Stomach smooth muscle (tissue), 2 donors: ENCODE data around the gene CAVIN1.
A peak's percentile ranks its signal among the peaks of the same experiment; 100 is the strongest.
"Not testable (repeated sequence)": the region's sequence is repeated elsewhere in the genome, so short reads cannot be mapped to it uniquely, and the experiment has no call there.

Experiments
- H3K27ac ChIP-seq: one replicate; pipeline ENCODE4 v1.7.0; 2013; ENCODE audit warnings: mild to moderate bottlenecking, low read length, inconsistent platforms
- H3K27me3 ChIP-seq, 2 donors: one replicate each; pipeline ENCODE4 v1.7.0; 2013; ENCODE audit warnings: low read length in 2 of 2; ENCODE audit not compliant: insufficient read depth in 2 of 2, control insufficient read depth in 1 of 2
- H3K36me3 ChIP-seq, 2 donors: one replicate each; pipeline ENCODE4 v1.7.0; 2013; ENCODE audit warnings: low read length in 2 of 2; ENCODE audit not compliant: control insufficient read depth in 2 of 2, insufficient read depth in 2 of 2
- H3K4me1 ChIP-seq: one replicate; pipeline ENCODE4 v1.7.0; 2013; ENCODE audit warnings: low read length; ENCODE audit not compliant: control insufficient read depth, insufficient read depth
- H3K4me3 ChIP-seq, 2 donors: one replicate each; pipeline ENCODE4 v1.7.0; 2013; ENCODE audit warnings: low read length in 2 of 2
- H3K9ac ChIP-seq, 2 donors: one replicate each; pipeline ENCODE4 v1.7.0; 2013; ENCODE audit warnings: low read length in 2 of 2, mild to moderate bottlenecking in 1 of 2
- H3K9me3 ChIP-seq, 2 donors: one replicate each; pipeline ENCODE4 v1.7.0; 2013; ENCODE audit warnings: low read length in 2 of 2; ENCODE audit not compliant: control insufficient read depth in 2 of 2
- donor health status: healthy.
- donor health status: Pancreatic carcinoma.

Gene CAVIN1

GRCh38 chr17:42391439-42391838, 31.6 kb downstream of the CAVIN1 start:
- H3K36me3 ChIP-seq, H3K4me1 ChIP-seq, H3K4me3 ChIP-seq, H3K9ac ChIP-seq, H3K9me3 ChIP-seq, H3K27me3 ChIP-seq, H3K27ac ChIP-seq: not testable (repeated sequence)

DNA sequence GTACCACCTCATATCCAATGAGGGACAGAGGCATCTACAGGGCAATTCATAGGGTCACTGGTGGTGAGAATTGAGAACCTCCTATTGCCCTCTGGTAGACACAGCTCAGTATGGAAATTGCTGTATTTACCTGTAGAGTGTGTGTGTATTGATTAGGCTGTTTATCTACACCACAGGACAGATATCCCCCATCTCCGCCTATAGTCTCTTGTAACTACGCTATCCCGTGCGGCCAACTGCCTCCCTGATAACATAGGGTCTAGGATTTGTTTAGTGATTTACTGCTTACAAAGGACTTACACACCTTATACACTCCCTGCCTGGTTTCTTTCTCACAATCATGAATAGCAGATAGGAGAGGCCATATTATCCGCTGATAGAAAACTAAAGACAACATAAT, 33.2 kb downstream of the CAVIN1 start:
- Histone ChIP-seq H3K9ac (peak overlapping the region in 1 of 2 donors; percentile 79), H3K27ac (no peak overlapping the region), H3K36me3 (no peaks in the 10 kb centered on the region), H3K9me3 (no peaks in the 10 kb centered on the region), H3K27me3 (no peaks in the 10 kb centered on the region), H3K4me3 (no peak overlapping the region), H3K4me1 (peaks cover 11% of the 10 kb centered on the region)

- Histone ChIP-seq H3K27ac (peak overlapping the region; percentile 100), H3K36me3 (no peaks in the 10 kb centered on the region), H3K4me1 (peaks cover 11% of the 10 kb centered on the region), H3K9ac (peak overlapping the region; percentile 79 to 91), H3K4me3 (peak overlapping the region; percentile 62 to 98), H3K9me3 (no peaks in the 10 kb centered on the region), H3K27me3 (no peaks in the 10 kb centered on the region)
These were observed 34.0 kb downstream of the CAVIN1 start for GRCh38 chr17:42389135-42389417.

DNA sequence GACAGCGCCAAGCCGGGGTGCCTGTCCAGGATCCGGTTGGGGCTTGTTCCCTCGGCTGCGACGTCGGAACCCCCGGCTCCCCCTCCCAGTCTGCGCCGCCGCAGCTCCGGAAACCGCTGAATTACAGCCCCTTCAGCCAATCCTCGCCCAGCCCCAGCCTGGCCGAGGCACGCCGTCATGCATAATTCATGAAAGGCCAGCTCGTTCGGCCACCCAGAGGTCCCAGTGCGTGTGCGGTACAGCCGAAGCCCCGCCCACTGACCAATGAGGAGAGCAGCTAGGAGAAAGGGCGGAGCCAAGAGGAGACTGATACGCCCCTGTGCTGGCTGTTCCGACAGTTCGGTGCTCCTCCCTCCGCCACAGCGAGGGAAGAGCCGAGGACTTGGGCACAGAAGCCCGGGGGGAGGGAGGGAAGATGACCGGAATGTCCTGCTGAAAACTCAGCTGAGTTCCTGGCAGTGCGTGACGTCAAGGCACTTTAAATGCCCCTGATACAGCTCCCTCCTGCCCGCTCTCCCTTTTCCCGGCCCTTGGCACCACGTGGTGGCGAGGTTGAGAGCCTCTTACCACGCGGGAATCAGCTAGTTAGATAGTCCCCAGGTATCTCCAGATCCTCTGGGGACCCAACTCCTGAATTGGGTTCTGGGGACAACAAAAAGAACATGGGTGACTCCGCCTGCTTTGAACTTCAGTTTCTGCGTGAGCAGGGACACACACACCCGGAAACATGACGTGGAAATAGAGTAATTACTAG, 34.5 kb downstream of the CAVIN1 start, which contains the start of gene STAT3:
STAT3 (minus strand) TSS at position 62 of the 754 bp plus-strand sequence. CDS start 39,926 bp downstream, outside the sequence.
- Histone ChIP-seq H3K4me3 (peak within 1 kb of the TSS; percentile 93 to 98), H3K9ac (peak within 1 kb of the TSS; percentile 98 to 100), H3K9me3 (no peaks in the 10 kb centered on the region), H3K4me1 (peaks cover 13% of the 10 kb centered on the region), H3K36me3 (no peaks in the 10 kb centered on the region), H3K27ac (peak within 1 kb of the TSS; percentile 100), H3K27me3 (no peaks in the 10 kb centered on the region)

GRCh38 chr17:42387661-42388380, 35.2 kb downstream of the CAVIN1 start:
- Histone ChIP-seq H3K4me3 (peak overlapping the region; percentile 93 to 98), H3K27me3 (no peaks in the 10 kb centered on the region), H3K4me1 (peaks cover 13% of the 10 kb centered on the region), H3K27ac (peak overlapping the region; percentile 100), H3K36me3 (no peaks in the 10 kb centered on the region), H3K9ac (peak overlapping the region; percentile 98 to 100), H3K9me3 (no peaks in the 10 kb centered on the region)

- H3K4me1 ChIP-seq: peaks cover 13% of the 10 kb centered on the region
- peak overlapping the region; percentile 93 to 98 for H3K4me3 ChIP-seq
- H3K9me3 ChIP-seq: no peaks in the 10 kb centered on the region
- no peaks in the 10 kb centered on the region for H3K36me3 ChIP-seq
- H3K27me3 ChIP-seq: no peaks in the 10 kb centered on the region
- peak overlapping the region; percentile 100 for H3K27ac ChIP-seq
- H3K9ac ChIP-seq: peak overlapping the region; percentile 98 to 100
These were observed 36.0 kb downstream of the CAVIN1 start for GRCh38 chr17:42386777-42387657.

DNA sequence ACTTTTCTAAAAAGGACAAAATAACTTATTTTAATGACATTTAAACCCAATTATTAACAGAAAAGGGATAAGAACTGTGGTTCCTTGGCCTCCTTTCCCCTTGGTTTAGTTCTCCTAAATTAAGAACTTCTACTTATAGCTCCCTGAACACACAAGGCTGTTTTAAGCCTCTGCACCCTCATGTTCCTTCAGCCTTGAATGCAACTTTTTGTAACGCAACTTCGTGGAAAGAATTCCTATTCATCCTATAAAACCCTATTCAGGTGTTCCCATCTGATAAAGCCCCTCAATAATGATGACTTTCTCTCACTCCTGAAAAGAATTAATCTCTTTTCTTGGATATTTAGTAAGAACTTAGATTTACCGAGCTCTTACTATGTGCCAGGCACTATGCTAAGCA, 41.2 kb downstream of the CAVIN1 start:
- Histone ChIP-seq H3K9me3 (no peaks in the 10 kb centered on the region), H3K4me3 (no peak overlapping the region), H3K36me3 (no peaks in the 10 kb centered on the region), H3K4me1 (peaks cover 20% of the 10 kb centered on the region), H3K27ac (no peak overlapping the region), H3K27me3 (no peaks in the 10 kb centered on the region), H3K9ac (no peak overlapping the region)

GRCh38 chr17:42380935-42381334, 42.1 kb downstream of the CAVIN1 start:
- Histone ChIP-seq H3K27me3 (no peaks in the 10 kb centered on the region), H3K4me3 (no peak overlapping the region), H3K9ac (no peak overlapping the region), H3K36me3 (no peaks in the 10 kb centered on the region), H3K4me1 (peaks cover 12% of the 10 kb centered on the region), H3K9me3 (no peaks in the 10 kb centered on the region), H3K27ac (no peak overlapping the region)

DNA sequence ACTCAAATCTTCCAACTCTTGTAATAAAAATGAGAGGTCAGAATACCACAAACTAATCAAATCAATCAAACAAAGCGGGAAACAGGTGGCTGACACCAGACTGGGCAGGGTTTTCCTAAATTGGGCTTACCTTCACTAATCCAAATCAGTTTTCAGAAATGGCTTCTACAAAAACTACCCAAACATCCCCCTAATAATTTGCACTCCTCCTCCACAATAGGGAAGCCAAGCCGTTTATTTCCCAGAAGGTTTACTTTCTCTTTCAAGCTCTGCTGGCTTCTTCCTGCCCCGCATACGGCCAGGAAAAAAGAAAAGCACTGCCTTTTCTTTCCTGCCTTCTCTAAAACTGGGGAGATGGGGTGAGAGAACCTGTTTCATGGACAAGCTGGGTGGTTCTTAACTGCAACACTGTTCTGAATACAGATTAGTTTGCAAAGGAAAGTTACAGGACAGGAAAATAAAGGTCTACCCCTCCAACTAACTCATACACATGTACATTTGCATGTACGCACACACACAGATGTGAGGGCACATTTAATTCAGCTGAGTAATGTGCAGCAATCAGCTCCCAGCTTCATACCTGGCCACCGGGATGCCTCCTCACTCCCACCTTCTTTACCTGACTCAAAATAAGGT, 44.0 kb downstream of the CAVIN1 start:
- no peaks in the 10 kb centered on the region for H3K36me3 ChIP-seq
- peaks cover 12% of the 10 kb centered on the region for H3K4me1 ChIP-seq
- H3K27ac ChIP-seq: peak overlapping the region; percentile 38
- peak overlapping the region; percentile 48 to 64 for H3K4me3 ChIP-seq
- peak overlapping the region; percentile 19 to 48 for H3K9ac ChIP-seq
- no peaks in the 10 kb centered on the region for H3K9me3 ChIP-seq
- no peaks in the 10 kb centered on the region for H3K27me3 ChIP-seq

DNA sequence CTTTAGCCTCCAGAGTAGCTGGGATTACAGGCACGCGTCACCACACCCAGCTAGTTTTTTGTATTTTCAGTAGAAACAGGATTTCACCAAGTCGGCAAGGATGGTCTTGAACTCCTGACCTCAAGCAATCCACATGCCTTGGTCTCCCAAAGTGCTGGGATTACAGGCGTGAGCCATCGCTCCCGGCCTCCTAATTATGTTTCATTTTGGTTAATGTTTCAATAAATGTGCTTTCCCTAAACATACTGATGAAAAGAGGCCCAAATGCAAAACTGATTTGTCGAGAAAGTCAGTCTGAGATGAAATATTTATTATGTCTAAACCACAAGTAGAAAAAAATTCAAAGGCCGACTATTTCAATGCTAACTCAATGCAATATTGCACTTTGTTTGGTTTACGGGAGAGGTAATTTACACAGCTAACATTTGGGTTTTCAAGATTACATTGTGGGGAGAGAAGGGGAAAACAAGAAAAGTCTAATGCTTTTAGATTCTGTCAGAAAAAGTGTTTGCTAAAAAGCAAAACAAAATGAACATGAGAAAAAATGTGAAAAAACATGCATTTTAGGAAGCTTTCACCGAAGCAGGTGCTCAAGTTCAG, 44.6 kb downstream of the CAVIN1 start:
- Histone ChIP-seq H3K9ac (peak overlapping the region; percentile 7 to 19), H3K4me1 (peaks cover 10% of the 10 kb centered on the region), H3K36me3 (no peaks in the 10 kb centered on the region), H3K27ac (peak overlapping the region; percentile 38), H3K4me3 (peak overlapping the region; percentile 48 to 64), H3K27me3 (no peaks in the 10 kb centered on the region), H3K9me3 (no peaks in the 10 kb centered on the region)
